ENCODE data around the gene POC1B.

Gene POC1B

DNA sequence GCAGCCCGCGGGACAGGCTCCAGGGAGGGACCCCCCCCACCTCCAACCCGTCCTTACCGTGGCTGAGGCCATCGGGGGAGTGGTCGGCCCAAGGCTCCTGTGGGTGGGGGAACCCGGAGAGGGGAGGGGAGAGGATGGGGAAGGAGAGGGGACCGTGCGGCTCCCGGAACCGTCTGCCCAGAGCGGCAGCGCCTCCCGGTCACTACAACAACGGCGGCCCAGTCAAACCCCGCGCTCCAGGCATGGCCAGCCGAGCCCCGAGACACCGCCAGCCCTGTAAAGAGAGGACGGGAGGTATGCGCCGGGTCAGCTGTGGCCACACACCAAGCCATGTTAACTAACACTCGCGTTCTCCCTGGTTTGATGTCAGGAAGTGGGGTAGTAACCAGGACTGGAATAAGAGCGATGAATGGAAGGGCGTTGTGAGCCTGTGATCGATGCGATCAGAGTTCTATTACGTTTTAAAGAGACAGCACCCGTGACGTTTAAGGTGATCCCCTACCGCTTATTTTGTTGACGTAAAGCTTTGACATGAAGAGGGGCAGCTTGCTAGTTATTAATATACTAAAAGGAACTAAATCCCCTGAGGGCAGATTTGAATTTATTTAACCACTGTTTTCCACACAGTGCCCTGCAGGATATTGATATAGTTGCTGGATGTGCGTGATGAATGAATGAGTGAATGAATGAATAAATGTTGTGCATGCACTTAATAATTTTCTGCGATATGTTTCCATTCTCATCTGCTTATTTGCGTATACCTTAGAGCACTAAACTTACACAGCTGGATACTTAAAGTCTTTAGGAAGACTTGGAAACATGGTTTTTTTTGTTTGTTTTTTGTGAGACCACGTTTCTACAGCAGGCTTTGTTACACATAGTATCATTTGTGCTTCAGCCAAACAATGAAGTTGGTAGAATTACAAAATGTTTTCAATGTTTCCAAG, at the start of gene POC1B:
Gene POC1B, minus strand, starts transcription at position 224 of the 947 bp plus-strand sequence. Its CDS starts 152 bp downstream, at position 72.
- DNase-seq: peak; percentile 94

- DNase-seq: no peak
These were observed 49.5 kb upstream of the POC1B start for GRCh38 chr12:89575374-89575773.

GRCh38 chr12:89574736-89575208, 48.9 kb upstream of the POC1B start:
- no peak for DNase-seq

- DNase-seq: no peak
These were observed 47.4 kb upstream of the POC1B start for GRCh38 chr12:89573051-89573810.

- DNase-seq: no peak
These were observed 45.8 kb upstream of the POC1B start for GRCh38 chr12:89571491-89572195.

DNA sequence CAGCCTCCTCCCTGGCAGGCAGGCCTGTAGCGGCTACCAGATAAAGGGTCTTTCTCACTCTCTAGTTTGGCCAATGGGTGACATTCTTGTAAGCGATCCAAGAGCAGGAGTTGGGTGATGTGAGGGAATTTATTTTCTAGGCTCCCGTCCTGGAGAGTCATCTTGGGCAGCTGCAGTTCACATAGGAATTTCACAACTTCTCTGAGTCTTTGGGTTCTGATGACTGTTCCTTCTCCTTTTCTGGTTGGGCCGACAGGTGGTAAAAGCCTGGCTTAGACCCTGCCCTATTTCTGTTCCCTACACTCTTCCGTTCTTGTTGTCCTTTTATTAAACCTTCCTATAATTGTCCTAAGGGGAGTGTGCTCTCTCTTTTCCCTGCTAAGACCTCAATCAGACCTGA, 42.6 kb upstream of the POC1B start:
- no peak for DNase-seq

GRCh38 chr12:89567691-89568239, 41.9 kb upstream of the POC1B start:
- DNase-seq: no peak

DNA sequence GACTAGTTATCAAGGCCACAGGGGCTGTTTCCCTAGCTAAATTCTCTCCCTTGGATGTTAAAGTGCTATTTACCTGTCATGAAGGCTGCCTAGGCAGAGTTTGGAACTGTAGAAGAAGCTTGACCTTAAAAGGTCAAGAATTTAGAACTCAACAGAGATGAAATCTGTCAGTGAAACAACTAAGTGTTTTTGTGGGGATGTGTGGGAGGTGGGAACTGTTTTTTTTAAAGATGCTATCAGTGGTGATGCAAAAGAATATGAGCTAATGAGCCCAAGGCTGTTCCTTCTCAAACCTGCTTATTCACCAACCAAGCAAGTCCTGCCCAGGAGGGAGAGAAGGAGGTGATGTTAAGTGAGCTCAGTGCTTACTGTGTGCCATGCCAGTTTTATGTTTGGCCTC, 40.8 kb upstream of the POC1B start:
- no peak for DNase-seq

- no peak for DNase-seq
These were observed 39.2 kb upstream of the POC1B start for GRCh38 chr12:89565002-89565401.

- DNase-seq: no peak
These were observed 33.9 kb upstream of the POC1B start for GRCh38 chr12:89559753-89560152.

DNA sequence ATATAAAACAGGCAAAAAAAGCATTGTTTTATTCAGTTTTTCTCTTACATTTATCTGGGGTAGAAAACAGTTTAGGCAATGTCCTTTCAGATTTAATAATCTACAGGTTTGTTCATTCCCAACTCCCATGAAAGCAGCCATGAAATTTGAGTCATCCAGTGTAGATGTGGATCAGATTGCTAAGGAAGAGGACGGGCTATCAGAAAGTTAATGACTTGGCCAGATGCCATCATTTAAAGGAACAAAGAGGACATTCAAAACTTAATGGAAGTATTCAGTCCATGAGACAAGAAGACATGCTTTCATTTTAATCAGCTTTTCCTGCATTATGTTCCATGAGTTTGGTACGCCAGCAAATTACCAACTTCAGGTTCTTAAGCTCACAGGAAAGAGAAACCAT, 31.1 kb upstream of the POC1B start:
- no peak for DNase-seq

DNA sequence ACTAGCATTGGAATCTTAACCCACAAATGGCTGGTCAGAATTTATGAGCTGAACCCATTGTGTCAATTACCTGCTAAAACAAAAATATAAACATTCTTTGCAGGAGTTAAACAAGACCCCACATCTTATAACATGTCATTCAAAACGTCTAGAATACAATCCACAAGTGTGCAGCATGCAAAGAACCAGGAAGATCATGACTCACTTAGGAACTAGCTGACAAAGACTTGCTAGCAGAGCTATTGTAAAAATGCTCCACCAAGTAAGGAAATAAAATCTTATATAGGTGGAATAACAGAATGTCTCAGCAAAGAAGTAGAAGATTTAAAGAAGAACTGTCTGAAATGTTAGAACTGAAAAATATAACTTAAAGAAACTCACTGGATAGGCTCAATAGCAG, 26.5 kb upstream of the POC1B start:
- DNase-seq: no peak

DNA sequence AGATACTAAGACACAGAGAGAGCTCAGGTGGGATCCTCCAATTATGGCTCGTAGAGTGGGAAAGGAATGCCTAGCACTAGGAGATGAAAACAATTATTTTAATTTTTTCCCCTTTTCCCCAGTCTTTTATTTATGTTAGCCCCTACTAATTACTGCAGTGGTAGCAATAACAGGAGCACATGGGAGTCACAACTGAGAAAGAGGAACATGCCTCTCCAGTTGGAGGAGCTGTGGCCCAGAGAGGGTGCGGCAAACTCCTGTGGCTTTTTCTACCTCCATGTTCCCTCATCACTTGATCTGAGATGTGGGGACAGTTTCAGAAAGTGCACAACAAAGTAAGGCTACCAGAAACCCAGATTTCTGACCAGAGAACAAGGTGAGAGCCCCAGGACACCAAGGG, 25.9 kb upstream of the POC1B start:
- no peak for DNase-seq

DNA sequence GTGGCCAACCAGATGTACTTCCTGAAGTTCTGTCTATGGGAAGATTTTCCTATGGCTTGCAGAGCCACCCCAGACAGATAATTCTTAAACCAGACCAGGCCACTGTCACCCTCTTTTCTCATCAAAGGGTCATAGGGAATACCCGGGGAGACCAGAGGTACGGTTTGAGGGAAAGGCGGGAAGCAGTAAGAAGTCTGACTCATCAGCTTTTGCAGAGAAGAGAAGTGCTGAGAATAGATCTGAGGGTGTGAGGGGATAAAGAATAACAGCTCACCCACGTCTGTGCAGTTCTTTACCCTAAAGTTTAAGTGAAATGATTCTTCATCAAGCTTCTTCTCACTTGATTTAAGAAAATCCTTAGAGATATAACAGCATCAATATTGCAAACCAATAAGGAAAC, 21.3 kb upstream of the POC1B start:
- no peak for DNase-seq

DNA sequence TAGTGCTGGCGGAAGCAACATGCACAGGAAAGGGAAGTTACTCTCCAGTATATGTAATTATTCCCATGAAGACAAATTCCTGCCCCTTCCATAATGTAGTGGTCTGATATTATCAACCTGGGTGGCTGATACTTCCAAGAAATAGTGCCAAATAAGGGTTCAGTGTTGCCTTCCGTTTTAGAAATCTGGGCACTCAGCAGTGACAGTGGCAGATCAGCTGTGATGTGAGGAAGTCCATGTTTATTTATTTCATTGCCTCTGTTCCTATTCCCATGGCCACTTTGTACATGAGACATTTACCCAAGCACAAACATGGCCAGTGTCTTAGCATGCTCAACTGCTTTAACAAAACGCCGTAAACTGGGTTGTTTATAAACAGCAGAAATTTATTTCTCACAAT, 20.3 kb upstream of the POC1B start:
- DNase-seq: no peak

DNA sequence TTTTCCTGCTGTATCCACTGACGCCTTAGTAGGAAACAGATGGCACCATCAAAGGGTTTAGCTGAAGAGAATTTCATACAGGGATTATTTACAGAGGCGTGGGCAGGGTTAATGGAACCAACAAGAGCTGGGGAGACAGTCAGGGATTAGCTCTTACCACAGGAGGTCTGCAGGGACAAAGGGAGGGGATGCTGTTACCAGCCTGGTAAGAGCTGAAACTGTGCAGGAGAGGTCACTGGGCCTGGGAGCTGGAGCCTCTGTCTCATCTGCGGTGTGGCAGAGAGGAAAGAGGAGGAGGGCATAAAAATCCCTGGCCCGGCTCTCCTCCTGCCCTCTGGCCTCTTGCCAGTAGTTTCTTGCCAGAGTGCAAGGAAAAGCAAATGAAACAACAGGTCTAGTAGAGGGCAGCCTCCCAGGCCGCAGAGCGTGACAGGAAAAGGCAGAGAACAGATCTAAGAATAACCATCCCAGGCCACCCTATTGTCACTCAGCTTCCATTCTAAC, 18.9 kb upstream of the POC1B start:
- peak; percentile 72 for DNase-seq

GRCh38 chr12:89544022-89544421, 18.2 kb upstream of the POC1B start:
- DNase-seq: no peak

DNA sequence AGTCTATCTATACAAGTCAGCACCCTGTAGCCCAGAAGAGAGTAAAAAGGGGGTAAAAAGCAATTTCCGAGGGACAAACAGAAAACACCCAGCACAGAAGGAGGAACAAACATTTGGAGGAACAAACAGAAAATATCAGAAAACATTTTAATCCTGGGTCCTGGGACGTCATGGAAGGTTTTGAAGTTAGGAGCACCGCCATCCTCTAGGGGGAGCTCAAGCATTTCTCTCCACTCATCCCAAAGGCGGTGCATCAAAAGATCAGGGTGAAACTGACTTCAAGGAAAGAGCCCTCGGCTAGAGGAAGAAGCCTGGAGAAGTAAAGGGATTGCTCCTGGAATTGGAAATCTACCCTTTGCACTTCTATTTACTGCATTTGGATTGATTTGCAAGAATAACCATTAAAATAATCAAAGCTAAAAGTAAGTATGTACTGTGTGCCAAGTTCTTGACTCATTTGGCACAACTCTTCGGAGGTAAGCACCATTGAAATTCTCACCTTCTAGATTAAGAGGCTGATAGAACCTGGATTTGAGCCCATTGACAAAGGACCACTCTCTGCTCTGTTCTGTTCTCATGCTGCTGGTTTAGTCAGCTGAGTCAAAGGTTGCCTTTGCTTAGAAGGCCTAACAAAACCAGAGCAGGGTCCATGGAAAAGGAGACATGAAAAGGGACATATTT, 17.2 kb upstream of the POC1B start:
- peak; percentile 79 for DNase-seq

DNA sequence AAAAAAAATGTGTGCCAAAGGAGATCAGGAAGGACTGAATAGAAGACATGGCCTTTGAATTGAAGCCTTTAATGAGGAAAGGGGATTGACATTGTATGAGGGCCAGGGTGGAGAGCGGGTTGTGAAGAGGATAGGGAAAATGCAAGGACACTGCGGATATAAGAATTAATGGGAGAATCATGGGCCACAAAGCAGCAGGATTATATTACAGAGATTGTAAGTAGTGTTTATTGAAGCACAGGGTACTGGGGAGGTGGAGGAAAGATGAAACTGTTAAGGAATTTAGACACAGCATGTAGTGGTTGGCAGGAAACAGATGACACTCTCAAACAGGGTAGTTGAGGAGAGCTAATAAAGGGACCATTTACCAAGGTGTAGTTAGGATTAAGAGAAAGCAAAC, 16.4 kb upstream of the POC1B start:
- DNase-seq: no peak

GRCh38 chr12:89540586-89540985, 14.7 kb upstream of the POC1B start:
- peak; percentile 12 for DNase-seq

- DNase-seq: no peak
These were observed 13.8 kb upstream of the POC1B start for GRCh38 chr12:89539426-89540223.

All from retina (tissue), 1 donor.